Left cardiac atrium (tissue), 4 donors: ENCODE data around the gene EIF3I. TPM values are rescaled to one million over a fixed set of nuclear protein-coding genes. Genes with fewer than 3 reads are reported as not detected.

ENCODE experiments used
- ATAC-seq, 2 donors: fragments of 200-7000 bp; cut with Tn5 transposase; one replicate each; pipeline ENCODE4 v1.9.1; 2020; ENCODE audit warnings: mild to moderate bottlenecking in 2 of 2, moderate library complexity in 2 of 2
- DNase-seq: peaks from one replicate; pipeline ENCODE4 v3.0.0-alpha.2; 2020
- intact Hi-C, 2 donors: fragments of 100-400 bp; cut with DNase I; formaldehyde crosslinking; loops; one replicate each; pipeline versions ENCODE4 v1.14.1 to v1.15.1; 2022 to 2023
- total RNA-seq, 2 donors: library from RNA; stranded (reverse); fragmentation: NEBNext Ultra II Directional; extraction: Animal tissue kit (Norgen Biotek cat#: 25700); gene quantifications; one replicate each; pipeline ENCODE4 v1.2.1, GENCODE V29; 2021
- donor health status: DM: no; HTN: yes; CAD: no.
- donor health status: DM: no; HTN: yes; CAD: no; lungs with severe emphysema.
- donor health status: DM: yes; HTN: yes; CAD: no.
- donor health status: Dilated cardiomyopathy.

The EIF3I gene
- total RNA-seq, 2 donors from 2014 or later, result 95.1 to 110 TPM

- ATAC-seq, result no peak
- intact Hi-C loops, result no loop called here
- DNase-seq, result no peak
Observed at GRCh38 chr1:32197074-32197473, 25.1 kb upstream of the EIF3I start.

GRCh38 chr1:32197837-32198236, 24.4 kb upstream of the EIF3I start:
- no peak for DNase-seq
- intact Hi-C loops, result no loop called here
- no peak for ATAC-seq

DNA sequence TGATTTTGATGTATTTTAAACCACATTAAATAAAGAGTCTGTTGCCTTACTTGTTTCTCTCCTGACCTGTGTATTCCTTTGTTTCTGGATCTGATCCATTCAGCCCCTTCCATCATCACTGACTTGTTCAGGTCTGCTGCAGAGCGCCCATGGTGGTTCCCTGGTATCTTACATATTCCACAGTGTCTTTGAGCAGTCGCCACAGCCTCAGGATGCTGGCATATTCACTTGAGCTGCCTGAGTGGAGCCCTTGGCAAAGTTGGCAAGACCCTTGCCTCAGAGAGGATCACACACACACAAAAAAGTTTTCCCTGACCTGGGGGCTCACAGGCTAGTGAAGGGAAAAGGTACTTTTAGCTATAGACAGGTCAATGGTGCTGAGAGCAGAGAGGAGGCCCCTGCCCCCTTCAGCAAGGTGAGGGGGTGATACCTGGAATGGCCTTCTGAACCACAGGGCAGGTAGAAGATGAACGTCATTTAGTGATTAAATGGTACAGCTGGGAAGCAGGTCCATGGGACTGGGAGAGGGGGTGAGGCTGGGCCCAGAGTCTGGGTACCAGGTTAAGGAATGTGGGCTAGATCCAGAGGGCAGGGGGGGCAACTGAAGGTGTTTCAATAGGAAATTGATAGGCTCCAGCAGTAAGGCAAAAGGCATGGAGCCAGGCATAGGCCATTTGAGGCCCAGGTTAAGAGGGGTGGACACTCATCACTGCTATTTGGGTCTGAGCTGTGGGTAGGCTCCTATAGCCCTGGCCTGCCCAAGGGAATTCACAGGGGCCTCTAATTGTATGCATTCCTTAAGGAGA, 23.8 kb upstream of the EIF3I start:
- ATAC-seq, result no peak
- no peak for DNase-seq
- intact Hi-C loops, result no loop called here

DNA sequence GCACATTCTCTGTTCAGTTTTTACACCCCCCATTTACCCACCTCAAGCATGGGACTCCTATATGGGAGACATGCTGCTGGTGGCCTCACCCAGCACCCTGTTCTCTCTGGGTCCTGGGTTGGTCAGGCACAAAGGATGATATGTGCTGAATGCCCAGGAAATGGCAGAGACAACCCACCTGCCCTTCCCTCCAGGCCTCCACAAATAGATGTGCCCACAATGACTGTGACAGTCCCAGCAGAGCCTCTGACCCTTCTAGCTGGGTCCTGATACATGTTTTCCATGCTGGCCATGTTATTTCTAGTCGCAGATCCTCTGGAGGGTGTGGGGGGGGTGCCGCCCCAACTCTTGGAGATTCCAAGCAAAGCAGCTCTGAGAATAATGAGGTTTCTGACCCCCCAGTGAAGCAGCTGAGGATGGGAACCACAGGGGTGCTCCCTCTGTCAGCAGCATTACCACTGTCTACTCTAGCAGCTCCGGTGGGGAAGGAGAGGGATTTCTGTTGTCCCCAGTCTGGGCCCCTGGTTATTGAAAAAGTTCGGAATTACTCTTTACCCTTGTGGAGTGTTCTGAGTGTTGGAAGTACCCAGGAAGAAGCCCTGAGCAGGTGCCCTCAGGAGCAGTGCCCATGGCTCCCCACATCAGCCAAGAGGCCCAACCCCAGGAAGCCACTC, 23.0 kb upstream of the EIF3I start:
- ATAC-seq (no peak), DNase-seq (no peak)
- intact Hi-C loops, result no loop called here

GRCh38 chr1:32199717-32200072, 22.5 kb upstream of the EIF3I start:
- DNase-seq (peak; percentile 63), ATAC-seq (peak; percentile 41 to 48)
- intact Hi-C loops, result no loop called here

- intact Hi-C loops, result no loop called here
- ATAC-seq (peak; percentile 61 to 62), DNase-seq (peak; percentile 86)
Observed at GRCh38 chr1:32200226-32201010, 21.8 kb upstream of the EIF3I start, which contains the start of gene CCDC28B. CCDC28B (plus strand) TSS chr1:32200595; CDS start chr1:32201936, 1,341 bp downstream.

DNA sequence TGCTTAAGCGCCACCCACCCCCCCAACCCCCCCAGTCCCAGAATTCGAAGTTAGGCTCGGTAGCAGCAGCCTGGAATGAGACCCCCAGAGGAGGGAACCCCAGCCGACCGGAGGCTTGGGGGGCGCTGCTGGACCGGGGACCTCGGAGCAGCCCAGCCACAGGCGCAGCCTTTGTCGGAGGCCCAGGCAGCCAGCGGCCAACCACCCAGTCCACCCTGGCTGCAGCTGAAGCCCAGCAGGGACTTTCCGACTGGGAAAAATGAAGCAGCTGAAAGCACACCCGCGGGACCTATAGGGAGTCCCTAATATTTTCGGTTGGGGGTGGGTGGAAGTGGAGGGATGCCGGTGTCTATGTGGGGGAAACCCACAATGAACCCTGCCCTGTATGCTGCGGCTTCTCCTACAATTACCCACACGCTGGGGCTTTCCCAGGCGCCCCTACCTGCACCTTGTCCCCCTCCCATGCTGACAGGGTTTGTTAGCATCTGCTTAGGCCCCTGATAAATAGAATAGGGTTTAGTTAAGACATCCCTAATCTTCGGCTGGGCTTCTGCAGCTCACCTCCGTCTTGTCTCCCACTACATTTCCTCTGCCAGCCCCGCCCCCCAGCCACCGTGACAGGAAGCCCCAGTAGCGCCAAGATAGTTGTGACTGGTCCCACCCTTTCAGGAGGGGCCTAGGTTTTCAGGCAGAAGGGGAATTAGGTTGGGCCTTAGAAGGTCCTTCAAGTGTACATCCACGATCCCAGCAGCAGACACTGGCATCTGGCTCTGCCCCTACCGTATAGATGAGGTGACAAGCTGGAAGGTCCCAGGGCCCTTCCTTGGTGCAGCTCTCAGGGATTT, 21.0 kb upstream of the EIF3I start:
- intact Hi-C loops, result no loop called here
- ATAC-seq (peak; percentile 52 to 61), DNase-seq (peak; percentile 84)

DNA sequence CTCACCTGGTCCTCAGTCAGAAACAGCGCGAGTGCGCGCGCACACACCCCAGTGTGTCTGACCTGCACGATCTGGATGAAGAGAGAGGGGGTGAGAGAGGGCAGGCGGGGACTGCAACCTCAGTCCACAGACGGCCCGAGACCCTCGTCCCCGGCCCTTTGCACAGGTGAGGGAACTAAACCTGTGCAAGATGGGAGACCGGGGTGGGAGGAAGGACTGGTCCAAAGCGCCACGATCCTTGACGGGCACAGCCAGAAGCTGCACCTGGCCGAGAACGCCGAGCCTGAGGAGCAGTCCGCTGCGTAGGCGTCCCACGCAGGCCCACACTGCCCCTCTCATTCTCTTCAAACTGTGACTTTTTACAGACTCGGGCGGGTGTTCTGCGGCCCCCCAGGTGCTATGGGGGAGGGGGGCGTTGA, 17.3 kb upstream of the EIF3I start:
- intact Hi-C loops, result no loop called here
- ATAC-seq, result no peak
- DNase-seq, result no peak

- intact Hi-C loops, result no loop called here
- DNase-seq (peak; percentile 89), ATAC-seq (peak; percentile 76 to 82)
Observed at GRCh38 chr1:32205401-32206370, 16.5 kb upstream of the EIF3I start, which contains the start of gene IQCC. IQCC (plus strand) TSS chr1:32205671; CDS start chr1:32205682, 11 bp downstream.

- intact Hi-C loops, result no loop called here
- no peak for ATAC-seq
- no peak for DNase-seq
Observed at GRCh38 chr1:32208469-32208868, 13.7 kb upstream of the EIF3I start.

- intact Hi-C loops, result no loop called here
- ATAC-seq (peak in 1 of 2 donors; percentile 6), DNase-seq (no peak)
Observed at GRCh38 chr1:32208891-32209328, 13.3 kb upstream of the EIF3I start, which contains the start of gene DCDC2B. DCDC2B (plus strand) TSS chr1:32209089; CDS start chr1:32209094, 5 bp downstream.

- DNase-seq (peak; percentile 62), ATAC-seq (peak; percentile 73 to 81)
- intact Hi-C loops, result loop anchor here in 1 of 2 donors (5.0 kb wide), 1 partner anchor 101 kb away; no protein-coding TSS in a partner anchor
Observed at GRCh38 chr1:32215629-32216480, 6.4 kb upstream of the EIF3I start.

DNA sequence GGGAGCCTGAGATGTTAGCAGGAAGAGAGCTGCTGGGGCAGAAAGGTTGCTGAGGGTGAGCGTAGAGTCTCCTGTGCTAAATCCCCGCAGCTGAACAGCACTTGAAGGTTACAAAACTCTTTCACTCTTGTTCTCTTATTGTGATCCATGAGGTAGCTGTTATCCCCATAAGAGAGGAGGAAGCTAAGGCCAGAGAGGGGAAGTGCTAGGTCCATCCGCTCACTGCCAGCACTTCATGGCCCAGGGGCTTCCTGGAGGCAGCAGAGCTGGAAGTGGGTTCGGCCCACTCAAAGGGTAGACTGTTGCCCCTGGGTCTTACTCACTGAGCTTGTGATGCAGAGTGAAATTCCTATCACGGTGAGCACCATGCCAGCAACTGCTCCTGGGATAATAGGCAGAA, 5.6 kb upstream of the EIF3I start:
- intact Hi-C loops, result loop anchor here in 1 of 2 donors (5.0 kb wide), 1 partner anchor 101 kb away; no protein-coding TSS in a partner anchor
- ATAC-seq (no peak), DNase-seq (no peak)

GRCh38 chr1:32219022-32219421, 3.2 kb upstream of the EIF3I start:
- ATAC-seq, result no peak
- DNase-seq, result no peak
- intact Hi-C loops, result loop anchor here in 1 of 2 donors (5.0 kb wide), 1 partner anchor 98 kb away; no protein-coding TSS in a partner anchor

DNA sequence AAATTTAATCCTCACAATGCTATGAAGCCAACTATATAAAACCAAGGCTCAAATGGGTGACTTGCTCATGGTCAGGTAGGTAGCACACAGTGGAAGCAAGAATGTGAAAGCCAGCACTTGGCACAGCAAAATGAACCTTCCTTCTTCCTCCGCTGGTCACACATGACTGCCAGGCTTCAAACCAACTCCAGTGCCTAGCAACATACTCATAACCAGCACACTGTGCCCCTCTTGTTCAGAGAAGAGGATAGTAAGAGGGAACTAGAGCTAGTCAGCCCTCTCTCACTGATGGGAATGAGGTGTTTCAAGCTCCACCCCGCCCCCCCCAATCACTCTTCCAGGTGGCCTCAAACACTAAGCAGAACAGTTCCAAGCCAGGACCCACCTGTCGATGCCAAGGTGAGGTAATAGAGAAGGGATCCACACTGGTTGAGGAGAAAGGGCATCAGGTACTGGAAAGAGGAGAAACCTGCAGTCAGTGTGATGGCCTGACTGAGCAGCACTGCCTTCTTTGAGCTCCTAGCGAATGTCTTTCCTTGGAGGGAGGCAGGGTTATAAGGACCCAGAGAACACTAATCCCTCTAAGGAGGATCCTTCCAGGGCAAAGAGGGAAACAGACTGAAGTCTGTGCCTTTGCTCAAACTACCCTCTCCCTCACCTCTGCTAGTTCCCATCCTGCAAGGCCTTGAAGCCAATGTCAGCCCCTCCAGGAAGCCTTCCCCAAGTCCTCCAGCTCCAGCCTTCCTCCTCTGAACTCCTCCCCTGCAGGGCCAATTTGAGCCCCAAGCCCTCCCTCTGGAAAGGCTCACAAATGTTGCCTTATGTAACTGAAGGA, 1.2 kb upstream of the EIF3I start:
- intact Hi-C loops, result no loop called here
- ATAC-seq (no peak), DNase-seq (no peak)

DNA sequence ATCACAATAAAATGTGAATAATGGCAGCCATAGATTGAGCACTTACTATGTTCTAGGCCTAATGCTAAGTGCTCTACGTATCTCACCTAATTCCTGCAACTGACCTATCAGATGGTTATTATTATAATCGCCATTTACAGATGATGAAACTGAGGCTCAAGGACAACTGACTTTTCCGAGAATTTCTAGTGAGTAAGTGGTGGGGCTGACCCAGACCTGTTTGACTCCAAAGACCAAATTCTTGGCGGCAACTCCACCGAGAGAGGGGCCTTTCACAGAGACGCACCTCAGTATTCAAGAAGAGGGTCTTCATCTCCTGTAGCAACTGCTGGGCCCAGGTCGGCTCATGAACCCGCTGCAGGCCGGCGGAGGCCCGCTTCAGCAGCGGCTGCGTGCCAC, 627 bp upstream of the EIF3I start:
- no peak for DNase-seq
- intact Hi-C loops, result no loop called here
- ATAC-seq, result no peak
